WTC11 (cell line): Measurements from ENCODE around the gene KITLG. TPM values are rescaled to one million over a fixed set of nuclear protein-coding genes. Genes with fewer than 3 reads are reported as not detected.

Experiments used
- ATAC-seq: fragments of 200-7000 bp; cut with Tn5 transposase; 2 replicates; pipeline ENCODE4 v1.10.0; 2021; ENCODE audit warnings: mild to moderate bottlenecking, moderate library complexity
- CTCF ChIA-PET: fragments of 300-600 bp; sonication (Branson Sonifier 250); formaldehyde crosslinking; loops from one replicate; lab custom pipeline; 2021; ENCODE audit warnings: antibody characterized with exemption; lab: Charles Lee
- POLR2A ChIA-PET: fragments of 350-600 bp; sonication (Branson Sonifier 250); formaldehyde crosslinking; loops from one replicate; lab custom pipeline; 2021; ENCODE audit warnings: antibody characterized with exemption; lab: Charles Lee
- DNase-seq: peaks from one replicate; pipeline ENCODE4 v3.0.0; 2021; ENCODE audit warnings: low spot score
- H3K27ac Mint-ChIP-seq: 2 replicates; pipeline ENCODE4 v1.8.0; 2021; ENCODE audit warnings: mixed read lengths
- H3K27me3 Mint-ChIP-seq: 2 replicates; pipeline ENCODE4 v1.8.0; 2021; ENCODE audit warnings: low read depth, mild to moderate bottlenecking, moderate library complexity, mixed read lengths
- H3K36me3 Mint-ChIP-seq: 2 replicates; pipeline ENCODE4 v1.8.0; 2021; ENCODE audit warnings: mixed read lengths
- H3K4me1 Mint-ChIP-seq: 2 replicates; pipeline ENCODE4 v1.8.0; 2022; ENCODE audit warnings: mixed read lengths
- H3K4me3 Mint-ChIP-seq: 2 replicates; pipeline ENCODE4 v1.8.0; 2021; ENCODE audit warnings: mild to moderate bottlenecking, moderate library complexity, mixed read lengths
- H3K9me3 Mint-ChIP-seq: 2 replicates; pipeline ENCODE4 v1.8.0; 2021; ENCODE audit warnings: mixed read lengths
- ATF2 ChIP-seq: sonication (generic); formaldehyde crosslinking; IDR thresholded peaks from 2 replicates; pipeline ENCODE4 v1.8.1; 2022; ENCODE audit warnings: low read depth, missing genetic modification reagents, borderline replicate concordance
- CREB1 ChIP-seq: sonication (generic); formaldehyde crosslinking; IDR thresholded peaks from 2 replicates; pipeline ENCODE4 v1.8.0; 2023; ENCODE audit warnings: mild to moderate bottlenecking, missing genetic modification reagents
- EMX1 ChIP-seq: fragments of 250-450 bp; sonication (Bioruptor Pico); IDR thresholded peaks from 2 replicates; pipeline ENCODE4 v1.8.0; 2021; ENCODE audit warnings: mild to moderate bottlenecking
- ESRRA ChIP-seq: sonication (generic); formaldehyde crosslinking; IDR thresholded peaks from 2 replicates; pipeline ENCODE4 v1.8.1; 2022; ENCODE audit warnings: mild to moderate bottlenecking, missing genetic modification reagents, borderline replicate concordance
- FOXJ3 ChIP-seq: sonication (generic); formaldehyde crosslinking; IDR thresholded peaks from 2 replicates; pipeline ENCODE4 v1.9.0; 2021; ENCODE audit warnings: missing genetic modification reagents, mild to moderate bottlenecking, borderline replicate concordance
- FOXK1 ChIP-seq: sonication (generic); formaldehyde crosslinking; IDR thresholded peaks from 2 replicates; pipeline ENCODE4 v1.8.0; 2022; ENCODE audit warnings: mild to moderate bottlenecking, moderate library complexity, missing genetic modification reagents
- FOXP1 ChIP-seq: sonication (generic); formaldehyde crosslinking; IDR thresholded peaks from 2 replicates; pipeline ENCODE4 v1.8.0; 2022; ENCODE audit warnings: missing genetic modification reagents, mild to moderate bottlenecking, moderate library complexity, borderline replicate concordance
- GABPB1 ChIP-seq: sonication (generic); formaldehyde crosslinking; IDR thresholded peaks from 2 replicates; pipeline ENCODE4 v1.8.1; 2023; ENCODE audit warnings: mild to moderate bottlenecking, missing genetic modification reagents
- KAT7 ChIP-seq: sonication (generic); formaldehyde crosslinking; IDR thresholded peaks from 2 replicates; pipeline ENCODE4 v1.8.1; 2023; ENCODE audit warnings: missing genetic modification reagents, mild to moderate bottlenecking, borderline replicate concordance
- MXD4 ChIP-seq: fragments of 250-450 bp; sonication (Bioruptor Pico); IDR thresholded peaks from 2 replicates; pipeline ENCODE4 v1.8.0; 2021; ENCODE audit warnings: mild to moderate bottlenecking, moderate library complexity, borderline replicate concordance
- NFATC4 ChIP-seq: fragments of 250-450 bp; sonication (Bioruptor Pico); IDR thresholded peaks from 2 replicates; pipeline ENCODE4 v1.9.0; 2021; ENCODE audit warnings: mild to moderate bottlenecking
- NFE2L1 ChIP-seq: sonication (generic); formaldehyde crosslinking; IDR thresholded peaks from 2 replicates; pipeline ENCODE4 v1.8.1; 2023; ENCODE audit warnings: missing genetic modification reagents
- OVOL2 ChIP-seq: fragments of 250-450 bp; sonication (Bioruptor Pico); IDR thresholded peaks from 2 replicates; pipeline ENCODE4 v1.9.0; 2021; ENCODE audit warnings: mild to moderate bottlenecking, borderline replicate concordance
- SMAD4 ChIP-seq: sonication (generic); formaldehyde crosslinking; IDR thresholded peaks from 2 replicates; pipeline ENCODE4 v1.8.0; 2022; ENCODE audit warnings: mild to moderate bottlenecking, missing genetic modification reagents
- TCF7 ChIP-seq: sonication (generic); formaldehyde crosslinking; IDR thresholded peaks from 2 replicates; pipeline ENCODE4 v1.8.0; 2022; ENCODE audit warnings: mild to moderate bottlenecking, low read depth, missing genetic modification reagents, moderate library complexity
- ZNF121 ChIP-seq: sonication (generic); formaldehyde crosslinking; IDR thresholded peaks from 2 replicates; pipeline ENCODE4 v1.8.0; 2023; ENCODE audit warnings: missing genetic modification reagents
- ZNF512 ChIP-seq: sonication (generic); formaldehyde crosslinking; IDR thresholded peaks from 2 replicates; pipeline ENCODE4 v1.8.1; 2022; ENCODE audit warnings: missing genetic modification reagents, borderline replicate concordance
- total RNA-seq: library from RNA; stranded (reverse); gene quantifications from 3 replicates; pipeline ENCODE4 v1.2.3, GENCODE V29; 2021
- TF ChIP-seq, protein P1 (sequence below): fragments of 250-450 bp; sonication (Bioruptor Pico); IDR thresholded peaks from 2 replicates; pipeline ENCODE4 v1.9.0; 2021; ENCODE audit warnings: mild to moderate bottlenecking, borderline replicate concordance
- TF ChIP-seq, protein P2 (sequence below): fragments of 250-450 bp; sonication (Bioruptor Pico); conservative IDR thresholded peaks from 2 replicates; pipeline ENCODE4 v1.9.0; 2021; ENCODE audit warnings: mild to moderate bottlenecking
- TF ChIP-seq, protein P3 (sequence below): fragments of 250-450 bp; sonication (Bioruptor Pico); IDR thresholded peaks from 2 replicates; pipeline ENCODE4 v1.8.0; 2021; ENCODE audit warnings: mild to moderate bottlenecking

KITLG gene
- total RNA-seq, 1 experiment from 2014 or later, result 12.5 TPM

- TF ChIP-seq ATF2, result no peak
- TF ChIP-seq CREB1 (CRISPR knock-in tag), result no peak
- no peak for TF ChIP-seq MXD4 (CRISPR knock-in tag)
- no peak for TF ChIP-seq ZNF121 (CRISPR knock-in tag)
- TF ChIP-seq FOXJ3 (CRISPR knock-in tag), result no peak
- TF ChIP-seq NFE2L1 (CRISPR knock-in tag), result no peak
- TF ChIP-seq, protein P1, sequence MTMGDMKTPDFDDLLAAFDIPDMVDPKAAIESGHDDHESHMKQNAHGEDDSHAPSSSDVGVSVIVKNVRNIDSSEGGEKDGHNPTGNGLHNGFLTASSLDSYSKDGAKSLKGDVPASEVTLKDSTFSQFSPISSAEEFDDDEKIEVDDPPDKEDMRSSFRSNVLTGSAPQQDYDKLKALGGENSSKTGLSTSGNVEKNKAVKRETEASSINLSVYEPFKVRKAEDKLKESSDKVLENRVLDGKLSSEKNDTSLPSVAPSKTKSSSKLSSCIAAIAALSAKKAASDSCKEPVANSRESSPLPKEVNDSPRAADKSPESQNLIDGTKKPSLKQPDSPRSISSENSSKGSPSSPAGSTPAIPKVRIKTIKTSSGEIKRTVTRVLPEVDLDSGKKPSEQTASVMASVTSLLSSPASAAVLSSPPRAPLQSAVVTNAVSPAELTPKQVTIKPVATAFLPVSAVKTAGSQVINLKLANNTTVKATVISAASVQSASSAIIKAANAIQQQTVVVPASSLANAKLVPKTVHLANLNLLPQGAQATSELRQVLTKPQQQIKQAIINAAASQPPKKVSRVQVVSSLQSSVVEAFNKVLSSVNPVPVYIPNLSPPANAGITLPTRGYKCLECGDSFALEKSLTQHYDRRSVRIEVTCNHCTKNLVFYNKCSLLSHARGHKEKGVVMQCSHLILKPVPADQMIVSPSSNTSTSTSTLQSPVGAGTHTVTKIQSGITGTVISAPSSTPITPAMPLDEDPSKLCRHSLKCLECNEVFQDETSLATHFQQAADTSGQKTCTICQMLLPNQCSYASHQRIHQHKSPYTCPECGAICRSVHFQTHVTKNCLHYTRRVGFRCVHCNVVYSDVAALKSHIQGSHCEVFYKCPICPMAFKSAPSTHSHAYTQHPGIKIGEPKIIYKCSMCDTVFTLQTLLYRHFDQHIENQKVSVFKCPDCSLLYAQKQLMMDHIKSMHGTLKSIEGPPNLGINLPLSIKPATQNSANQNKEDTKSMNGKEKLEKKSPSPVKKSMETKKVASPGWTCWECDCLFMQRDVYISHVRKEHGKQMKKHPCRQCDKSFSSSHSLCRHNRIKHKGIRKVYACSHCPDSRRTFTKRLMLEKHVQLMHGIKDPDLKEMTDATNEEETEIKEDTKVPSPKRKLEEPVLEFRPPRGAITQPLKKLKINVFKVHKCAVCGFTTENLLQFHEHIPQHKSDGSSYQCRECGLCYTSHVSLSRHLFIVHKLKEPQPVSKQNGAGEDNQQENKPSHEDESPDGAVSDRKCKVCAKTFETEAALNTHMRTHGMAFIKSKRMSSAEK (CRISPR knock-in tag), result no peak
- TF ChIP-seq, all 79 proteins: peak for 0
Measured at GRCh38 chr12:88496429-88496828, 83.8 kb downstream of the KITLG start (continued).

GRCh38 chr12:88495031-88495430 lies 85.2 kb downstream of the KITLG start:
- TF ChIP-seq KAT7 (CRISPR knock-in tag) (no peak), ZNF512 (CRISPR knock-in tag) (no peak), NFATC4 (no peak), EMX1 (CRISPR knock-in tag) (no peak), FOXJ3 (CRISPR knock-in tag) (no peak), ZNF121 (CRISPR knock-in tag) (no peak), ESRRA (CRISPR knock-in tag) (no peak), OVOL2 (CRISPR knock-in tag) (no peak), GABPB1 (CRISPR knock-in tag) (no peak), SMAD4 (no peak), TCF7 (CRISPR knock-in tag) (no peak), FOXP1 (CRISPR knock-in tag) (no peak), FOXK1 (CRISPR knock-in tag) (no peak)
- TF ChIP-seq, protein P2, sequence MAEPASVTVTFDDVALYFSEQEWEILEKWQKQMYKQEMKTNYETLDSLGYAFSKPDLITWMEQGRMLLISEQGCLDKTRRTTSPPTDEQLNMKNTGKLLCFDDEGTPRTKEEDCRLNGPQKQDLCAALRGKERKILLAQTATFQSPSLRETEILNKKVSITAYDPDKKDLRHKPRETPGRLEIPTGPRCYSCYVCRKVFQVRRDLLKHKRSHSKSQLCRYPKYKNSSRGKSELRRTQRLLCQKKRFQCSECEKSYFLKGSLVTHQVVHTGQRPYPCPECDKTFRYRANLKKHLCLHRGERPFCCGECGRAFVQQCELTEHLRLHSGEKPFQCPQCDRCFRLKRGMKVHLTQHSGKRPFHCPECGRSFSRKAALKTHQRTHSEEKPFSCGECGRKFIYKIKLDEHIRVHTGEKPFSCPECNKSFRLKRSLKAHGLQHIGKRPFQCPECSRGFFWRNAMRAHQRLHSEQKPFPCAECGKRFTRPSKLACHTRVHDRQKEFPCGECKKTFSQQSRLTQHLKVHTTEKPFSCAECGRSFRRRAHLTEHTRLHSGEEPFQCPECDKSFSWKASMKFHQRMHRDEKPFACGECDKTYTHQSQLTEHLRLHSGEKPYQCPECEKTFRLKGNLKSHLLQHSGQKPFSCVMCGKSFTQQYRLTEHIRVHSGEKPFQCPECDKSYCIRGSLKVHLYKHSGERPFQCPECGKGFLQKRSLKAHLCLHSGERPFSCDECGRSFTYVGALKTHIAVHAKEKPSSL (CRISPR knock-in tag), result no peak
- TF ChIP-seq, protein P3, sequence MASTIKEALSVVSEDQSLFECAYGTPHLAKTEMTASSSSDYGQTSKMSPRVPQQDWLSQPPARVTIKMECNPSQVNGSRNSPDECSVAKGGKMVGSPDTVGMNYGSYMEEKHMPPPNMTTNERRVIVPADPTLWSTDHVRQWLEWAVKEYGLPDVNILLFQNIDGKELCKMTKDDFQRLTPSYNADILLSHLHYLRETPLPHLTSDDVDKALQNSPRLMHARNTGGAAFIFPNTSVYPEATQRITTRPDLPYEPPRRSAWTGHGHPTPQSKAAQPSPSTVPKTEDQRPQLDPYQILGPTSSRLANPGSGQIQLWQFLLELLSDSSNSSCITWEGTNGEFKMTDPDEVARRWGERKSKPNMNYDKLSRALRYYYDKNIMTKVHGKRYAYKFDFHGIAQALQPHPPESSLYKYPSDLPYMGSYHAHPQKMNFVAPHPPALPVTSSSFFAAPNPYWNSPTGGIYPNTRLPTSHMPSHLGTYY (CRISPR knock-in tag), result no peak
- TF ChIP-seq, protein P1 (CRISPR knock-in tag), result no peak
- no peaks in the 10 kb centered on the region for H3K36me3 Mint-ChIP-seq
- ChIA-PET CTCF (no interaction called here), POLR2A (no interaction called here)
- no peak overlapping the region for H3K4me3 Mint-ChIP-seq
- ATAC-seq, result no peak
- H3K27ac Mint-ChIP-seq, result no peak overlapping the region
- no peaks in the 10 kb centered on the region for H3K9me3 Mint-ChIP-seq
- no peaks in the 10 kb centered on the region for H3K27me3 Mint-ChIP-seq
- peaks cover 8% of the 10 kb centered on the region for H3K4me1 Mint-ChIP-seq
- no peak for DNase-seq
